Measurements from ENCODE around the gene F10. TPM values are rescaled to one million over a fixed set of nuclear protein-coding genes. Genes with fewer than 3 reads are reported as not detected.
"Not testable (repeated sequence)": the region's sequence is repeated elsewhere in the genome, so short reads cannot be mapped to it uniquely, and the experiment has no call there.

The F10 gene
- polyA plus RNA-seq, 1 of the 3 experiments (the other 2 are of a cell fraction) = 12.5 TPM

GRCh38 chr13:113105921-113106452 lies 16.6 kb upstream of the F10 start:
- DNase-seq = no peak
- Histone ChIP-seq H3F3A (replicated peaks; ENCODE audit: insufficient read depth) (no peaks in the 10 kb centered on the region), H3K9ac (no peak overlapping the region), H4K20me1 (ENCODE audit: insufficient read depth) (no peaks in the 10 kb centered on the region), H3K4me1 (ENCODE audit: control insufficient read depth in 1 of 2, insufficient read depth in 2 of 2, low read depth in 1 of 2, low read length in 1 of 2) (peaks cover 0 to 2% of the 10 kb centered on the region in 2 experiments; a peak in 1 of 4 replicates), H3K27ac (ENCODE audit: low read depth in 2 of 2, low read length in 1 of 2) (no peak overlapping the region), H3K79me2 (ENCODE audit: insufficient read depth) (no peaks in the 10 kb centered on the region), H3K27me3 (ENCODE audit: insufficient read depth) (peaks cover 11% of the 10 kb centered on the region), H3K4me2 (no peak overlapping the region), H3K36me3 (replicated peaks in 1 of 2; ENCODE audit: control insufficient read depth in 1 of 2, insufficient read depth in 2 of 2, low read length in 1 of 2) (no peaks in the 10 kb centered on the region), H3K9me3 (no peaks in the 10 kb centered on the region), H3K9me2 (no peaks in the 10 kb centered on the region), H2AFZ (ENCODE audit: low read depth) (no peak overlapping the region), H3K4me3 (ENCODE audit: low read depth in 2 of 2, low read length in 1 of 2) (no peak overlapping the region)
- ChIA-PET POLR2A (no interaction called here), CTCF (no interaction called here)
- TF ChIP-seq MAX (IDR thresholded peaks at IDR 0.05; ENCODE audit: low read depth) (no peak), SIN3A (IDR thresholded peaks at IDR 0.05; ENCODE audit: borderline replicate concordance, low read depth, low read length) (no peak), RXRA (IDR thresholded peaks at IDR 0.05; ENCODE audit: borderline replicate concordance, low read depth) (no peak), POLR2AphosphoS5 (IDR thresholded peaks at IDR 0.05; ENCODE audit: low read depth, low read length) (no peak), TAF1 (IDR thresholded peaks at IDR 0.05; ENCODE audit: borderline replicate concordance, low read depth, low read length) (no peak)
- WGBS (ENCODE audit: low lambda C conversion rate) = 65% methylated on average over 16 of the region's 16 CpGs

GRCh38 chr13:113106711-113107351 lies 15.8 kb upstream of the F10 start:
- Histone ChIP-seq H3K36me3 (replicated peaks in 1 of 2; ENCODE audit: control insufficient read depth in 1 of 2, insufficient read depth in 2 of 2, low read length in 1 of 2) (no peaks in the 10 kb centered on the region), H3K4me1 (ENCODE audit: control insufficient read depth in 1 of 2, insufficient read depth in 2 of 2, low read depth in 1 of 2, low read length in 1 of 2) (peaks cover 0 to 2% of the 10 kb centered on the region in 2 experiments; a peak in 1 of 4 replicates), H3K9me2 (no peaks in the 10 kb centered on the region), H3K79me2 (ENCODE audit: insufficient read depth) (no peaks in the 10 kb centered on the region), H4K20me1 (ENCODE audit: insufficient read depth) (no peaks in the 10 kb centered on the region), H3K27me3 (ENCODE audit: insufficient read depth) (peaks cover 12% of the 10 kb centered on the region), H2AFZ (ENCODE audit: low read depth) (no peak overlapping the region), H3K9ac (no peak overlapping the region), H3F3A (replicated peaks; ENCODE audit: insufficient read depth) (no peaks in the 10 kb centered on the region), H3K4me2 (no peak overlapping the region), H3K4me3 (ENCODE audit: low read depth in 2 of 2, low read length in 1 of 2) (no peak overlapping the region), H3K27ac (ENCODE audit: low read depth in 2 of 2, low read length in 1 of 2) (no peak overlapping the region), H3K9me3 (no peaks in the 10 kb centered on the region)
- ChIA-PET POLR2A (no interaction called here), CTCF (no interaction called here)
- no peak for TF ChIP-seq REST (IDR thresholded peaks at IDR 0.05; ENCODE audit: low read depth, low read length)
- TF ChIP-seq JUND (IDR thresholded peaks at IDR 0.05) = no peak
- TF ChIP-seq FOSL2 (IDR thresholded peaks at IDR 0.05; ENCODE audit: borderline replicate concordance, low read depth) = no peak
- no peak for TF ChIP-seq SMC3 (IDR thresholded peaks at IDR 0.05; ENCODE audit: low read depth, low read length)
- 55% methylated on average over 12 of the region's 25 CpGs for WGBS (ENCODE audit: low lambda C conversion rate)
- no peak for DNase-seq

- H3K9ac ChIP-seq; H3F3A ChIP-seq (replicated peaks; ENCODE audit: insufficient read depth); H3K27ac ChIP-seq (ENCODE audit: low read depth in 2 of 2, low read length in 1 of 2); POLR2A ChIA-PET; H3K79me2 ChIP-seq (ENCODE audit: insufficient read depth); H3K9me3 ChIP-seq; DNase-seq; CTCF ChIA-PET; H4K20me1 ChIP-seq (ENCODE audit: insufficient read depth); H3K4me3 ChIP-seq (ENCODE audit: low read depth in 2 of 2, low read length in 1 of 2); H3K4me1 ChIP-seq (ENCODE audit: control insufficient read depth in 1 of 2, insufficient read depth in 2 of 2, low read depth in 1 of 2, low read length in 1 of 2); H2AFZ ChIP-seq (ENCODE audit: low read depth); H3K36me3 ChIP-seq (replicated peaks in 1 of 2; ENCODE audit: control insufficient read depth in 1 of 2, insufficient read depth in 2 of 2, low read length in 1 of 2); H3K9me2 ChIP-seq; H3K4me2 ChIP-seq: not testable (repeated sequence)
- 80% methylated on average over 14 of the region's 27 CpGs for WGBS (ENCODE audit: low lambda C conversion rate)
- peaks cover 12% of the 10 kb centered on the region for H3K27me3 ChIP-seq (ENCODE audit: insufficient read depth)
These were observed 14.1 kb upstream of the F10 start for GRCh38 chr13:113108521-113108920.
